HG02981 (cell line): ENCODE measurements around the gene FOXRED1.

Source experiments
- ATAC-seq: cut with Tn5 transposase; IDR thresholded peaks from one replicate; pipeline ENCODE4 v1.9.1; 2021; ENCODE audit warnings: mild to moderate bottlenecking, moderate library complexity; ENCODE audit not compliant: unreplicated experiment

The FOXRED1 gene

DNA sequence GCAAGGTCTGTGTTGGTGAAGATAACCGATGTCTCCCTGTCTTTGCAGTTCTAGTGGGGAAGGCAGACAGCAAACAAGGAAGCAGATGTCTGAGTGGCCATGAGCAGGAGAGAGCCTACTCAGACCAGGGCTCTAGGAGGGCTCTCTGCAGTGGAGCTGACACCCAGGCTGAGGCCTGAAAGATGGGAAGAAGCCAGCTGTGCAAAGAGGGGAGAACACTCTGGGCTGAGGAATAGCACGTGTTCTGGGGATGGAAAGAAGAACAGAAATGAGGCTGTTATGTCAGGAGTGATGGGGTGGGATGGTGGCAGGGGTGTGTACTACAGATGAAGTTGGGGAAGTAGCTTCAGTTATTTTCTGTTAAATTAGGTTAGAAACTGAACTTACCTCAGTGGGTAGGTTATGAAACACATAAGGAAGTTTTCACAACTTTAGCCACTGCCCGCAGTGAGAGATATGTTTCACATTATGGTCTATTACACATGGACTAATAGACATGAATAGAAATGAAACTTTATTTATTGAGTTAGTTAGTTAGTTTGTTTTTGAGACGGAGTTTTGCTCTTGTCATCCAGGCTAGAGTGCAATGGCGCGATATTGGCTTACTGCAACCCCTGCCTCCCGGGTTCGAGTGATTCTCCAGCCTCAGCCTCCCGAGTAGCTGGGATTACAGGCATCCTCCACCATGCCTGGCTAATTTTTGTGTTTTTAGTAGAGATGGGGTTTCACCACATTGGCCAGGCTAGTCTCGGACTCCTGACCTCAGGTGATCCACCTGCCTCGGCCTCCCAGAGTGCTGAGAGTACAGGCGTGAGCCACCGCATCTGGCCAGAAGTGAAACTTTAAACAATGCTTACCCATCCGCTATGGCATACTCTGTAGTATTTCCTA is 42.7 kb downstream of the FOXRED1 start:
- ATAC-seq, result peak; percentile 77

DNA sequence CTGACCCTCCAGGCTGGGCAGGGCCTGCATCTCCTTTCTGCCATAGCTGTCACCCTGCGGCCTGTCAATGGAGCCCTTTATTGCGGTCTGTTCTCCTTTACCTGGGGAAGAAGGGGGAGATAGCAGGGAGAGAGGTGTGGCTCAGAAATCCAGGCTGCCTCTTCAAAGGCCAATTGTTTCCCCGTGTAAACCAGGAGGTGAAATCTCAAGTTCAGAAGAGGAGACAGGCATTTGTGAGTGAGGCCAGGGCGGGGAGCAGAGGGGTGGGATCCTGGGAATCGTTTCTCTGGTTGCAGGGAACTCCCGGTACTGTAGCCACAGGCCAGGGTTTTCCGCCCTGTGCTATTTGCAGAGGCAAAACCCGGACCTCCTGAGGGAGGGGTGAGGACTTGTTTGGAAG is 44.0 kb downstream of the FOXRED1 start:
- no peak for ATAC-seq

DNA sequence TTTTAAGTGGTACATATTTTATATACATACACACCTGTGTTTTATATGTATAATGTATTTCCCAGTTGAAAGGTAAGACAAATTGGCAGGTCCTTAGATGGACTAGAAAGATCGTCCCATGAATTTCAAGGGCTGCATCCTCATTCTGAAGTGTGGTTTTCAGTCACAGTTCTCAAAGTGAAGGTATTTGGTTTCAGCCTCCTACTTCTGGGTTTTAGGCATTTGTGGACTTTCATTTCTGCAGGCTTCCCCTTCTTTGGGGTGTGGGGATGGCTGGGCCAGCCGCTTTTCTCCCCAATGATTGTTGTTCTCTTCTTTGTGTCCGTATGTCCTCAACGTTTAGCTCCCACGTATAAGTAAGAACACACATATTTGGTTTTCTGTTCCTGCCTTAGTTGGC is 44.9 kb downstream of the FOXRED1 start:
- no peak for ATAC-seq

DNA sequence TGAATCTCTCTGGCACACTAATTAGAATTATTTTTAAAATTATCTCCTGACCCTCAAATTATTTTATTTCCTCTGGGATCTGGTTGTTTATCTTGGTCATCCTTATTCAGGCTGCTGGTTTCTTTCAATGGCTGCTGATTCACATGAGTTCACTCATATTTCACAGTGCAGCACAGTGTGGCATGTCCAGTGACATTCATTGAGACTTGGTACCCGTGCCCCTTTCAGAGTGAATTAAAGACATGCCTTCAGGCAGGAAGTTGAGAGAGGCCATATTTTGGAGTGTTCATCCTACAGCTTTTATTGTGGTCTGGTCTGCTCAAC is 48.4 kb downstream of the FOXRED1 start:
- ATAC-seq, result no peak

DNA sequence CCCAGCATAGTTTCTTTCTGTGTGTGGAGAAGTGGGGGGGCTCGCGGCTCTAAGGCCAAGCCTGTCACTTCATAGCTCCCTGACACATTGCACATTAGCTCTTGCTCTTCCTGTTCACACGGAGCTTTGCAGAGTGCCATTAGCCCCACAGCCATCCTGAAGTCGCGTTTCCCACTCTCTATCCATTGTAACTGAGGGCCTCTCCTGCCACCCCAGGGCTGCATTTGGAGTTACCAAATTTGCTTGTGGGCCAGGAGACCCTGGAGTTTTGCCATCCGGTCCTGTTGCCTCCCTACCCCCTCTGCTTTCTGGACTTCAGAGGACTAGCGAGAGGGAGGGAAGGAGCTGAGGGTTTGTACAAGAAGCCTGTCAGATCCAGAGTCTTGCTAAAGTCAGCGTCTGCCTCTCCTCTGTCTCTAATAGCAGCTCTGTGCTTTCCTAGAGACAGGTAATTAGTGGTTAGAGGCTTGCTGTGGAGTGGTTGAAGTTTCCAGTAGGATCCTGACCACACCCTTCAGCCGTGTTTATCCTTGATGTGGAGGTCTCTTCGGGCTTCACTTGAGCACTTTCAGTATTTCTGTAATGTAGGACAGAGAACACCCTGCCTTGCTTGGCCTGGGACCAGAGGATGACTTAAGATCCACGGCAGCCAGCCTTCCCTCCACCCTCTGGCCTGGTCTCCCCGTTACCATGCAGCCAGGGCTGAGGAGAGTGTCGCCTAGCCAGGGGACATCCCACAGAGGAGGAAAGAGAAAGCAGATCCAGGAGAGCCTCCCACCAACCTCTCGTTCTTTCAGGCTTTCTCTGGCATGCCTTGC is 49.0 kb downstream of the FOXRED1 start:
- peak; percentile 32 for ATAC-seq

DNA sequence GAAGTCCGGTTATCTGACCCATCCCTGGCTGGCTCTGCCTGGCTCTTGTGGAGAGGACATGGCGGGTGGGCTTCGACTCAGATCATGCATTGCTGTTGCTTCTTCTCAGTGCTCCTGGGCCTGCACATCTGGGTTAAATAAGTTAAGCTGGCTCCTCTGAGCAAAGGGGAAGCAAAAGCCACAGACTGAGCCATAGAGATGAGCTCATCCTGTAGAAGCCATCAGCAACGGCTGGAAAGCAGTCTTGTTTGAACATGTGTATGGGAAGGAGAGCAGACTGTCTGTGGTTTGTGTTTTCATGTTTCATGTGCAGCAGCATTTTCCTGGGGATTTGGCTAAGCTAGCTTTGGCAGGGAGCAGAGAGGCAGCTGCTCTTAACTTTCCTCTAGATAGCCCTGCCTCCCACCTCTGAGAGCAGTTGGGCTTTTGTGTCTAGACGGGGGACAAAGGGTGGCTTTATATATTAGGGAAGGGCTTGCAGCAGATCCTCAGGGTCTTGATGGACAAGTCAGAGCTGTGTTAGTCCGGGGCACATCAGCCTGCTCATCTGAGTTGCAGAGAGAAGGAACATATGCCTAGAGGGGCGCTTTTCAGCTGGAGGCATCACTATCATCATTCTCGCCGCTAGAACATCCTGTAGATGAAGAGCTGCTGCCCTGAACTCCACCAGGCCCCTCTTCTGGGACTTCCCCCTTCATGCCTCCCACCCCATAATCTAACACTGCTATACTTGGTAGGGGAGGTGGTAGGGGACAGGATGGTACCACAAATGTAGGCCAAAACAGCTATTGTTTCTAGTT is 49.8 kb downstream of the FOXRED1 start:
- peak; percentile 86 for ATAC-seq

DNA sequence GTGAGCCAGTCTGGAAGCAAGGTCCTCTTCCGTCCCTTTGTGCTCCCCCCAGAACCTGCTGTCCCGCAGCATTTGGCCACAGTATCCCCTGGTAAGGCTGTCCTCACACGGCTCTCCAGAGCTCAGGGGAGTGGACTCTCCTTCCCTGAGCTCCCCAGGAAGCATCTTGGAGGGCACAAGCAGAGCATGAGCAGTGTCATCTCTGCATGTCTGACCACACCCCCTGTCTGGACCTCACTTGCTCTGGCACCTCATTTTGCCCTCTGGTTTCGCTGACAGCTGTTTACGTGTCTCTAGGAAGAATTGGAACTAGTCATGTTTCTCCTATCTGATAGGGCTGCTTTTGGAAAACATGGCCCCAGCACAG is 50.4 kb downstream of the FOXRED1 start:
- ATAC-seq, result no peak

DNA sequence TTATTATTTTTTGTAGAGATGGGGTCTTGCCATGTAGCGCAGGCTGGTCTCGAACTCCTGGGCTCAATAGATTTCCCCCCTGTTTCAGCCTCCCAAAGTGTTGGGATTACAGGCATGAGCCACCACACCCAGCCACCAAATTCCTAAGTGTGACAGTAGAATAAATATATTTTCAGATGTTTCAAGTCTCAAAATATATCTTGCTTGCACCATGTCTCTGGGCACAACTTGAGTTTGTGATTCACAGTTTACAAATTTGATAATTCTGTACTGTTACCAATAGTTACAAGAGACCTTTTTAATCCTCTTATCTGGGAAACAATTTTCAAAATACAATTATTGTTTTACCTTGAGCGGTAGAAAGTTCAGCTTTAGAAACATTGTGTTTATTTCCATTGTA is 54.0 kb downstream of the FOXRED1 start:
- ATAC-seq, result no peak

DNA sequence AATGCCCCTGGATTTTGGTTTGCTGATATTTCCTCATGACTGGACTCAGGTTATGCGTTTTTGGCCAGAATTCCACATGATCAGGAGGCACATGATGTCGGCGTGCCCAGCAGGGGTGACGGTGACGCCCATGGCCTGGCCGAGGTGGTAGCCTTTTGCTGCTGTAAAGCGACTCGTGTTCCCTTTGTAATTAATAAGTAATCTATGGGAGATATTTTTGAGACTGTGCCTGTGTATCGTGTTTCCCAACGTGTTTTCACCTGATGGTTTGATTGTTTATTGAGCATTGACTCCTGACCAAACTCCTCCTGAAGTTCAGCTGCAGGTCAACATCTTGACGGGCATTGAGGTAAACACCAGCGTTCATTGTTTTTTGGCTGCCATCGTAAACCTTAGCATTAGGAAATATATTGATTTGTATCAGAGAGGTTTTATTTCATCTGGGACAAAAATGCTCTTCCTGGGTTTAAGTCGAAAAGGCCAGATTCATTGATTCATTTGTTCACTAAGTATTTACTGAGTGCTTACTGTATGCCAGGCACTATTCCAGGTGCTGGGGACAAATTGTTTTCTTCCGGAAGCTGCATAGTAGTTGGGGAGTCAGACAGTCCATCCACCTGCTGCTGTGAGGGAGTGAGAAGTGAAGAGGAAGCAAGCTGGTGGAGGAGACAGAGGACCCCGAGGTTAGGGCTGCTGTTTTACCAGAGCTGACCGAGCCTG is 58.5 kb downstream of the FOXRED1 start:
- no peak for ATAC-seq
